ENCODE measurements around the gene SPDYE1.
"Not testable (repeated sequence)": the region's sequence is repeated elsewhere in the genome, so short reads cannot be mapped to it uniquely, and the experiment has no call there.

The SPDYE1 gene

GRCh38 chr7:43990829-43991228 lies 6.9 kb upstream of the SPDYE1 start:
- DNase-seq (ENCODE audit: extremely low read depth in 1 of 2, low read depth in 1 of 2), result not testable (repeated sequence)

- DNase-seq (ENCODE audit: extremely low read depth in 1 of 2, low read depth in 1 of 2), result not testable (repeated sequence)
Measured at GRCh38 chr7:43992896-43993295, 4.8 kb upstream of the SPDYE1 start.

GRCh38 chr7:43994681-43995080 lies 3.0 kb upstream of the SPDYE1 start:
- not testable (repeated sequence) for DNase-seq (ENCODE audit: extremely low read depth in 1 of 2, low read depth in 1 of 2)

- DNase-seq (ENCODE audit: extremely low read depth in 1 of 2, low read depth in 1 of 2), result not testable (repeated sequence)
Measured at GRCh38 chr7:44012081-44012480, 14.4 kb downstream of the SPDYE1 start.

- not testable (repeated sequence) for DNase-seq (ENCODE audit: extremely low read depth in 1 of 2, low read depth in 1 of 2)
Measured at GRCh38 chr7:44015090-44015489, 17.4 kb downstream of the SPDYE1 start.

- peak; percentile 98 for DNase-seq (ENCODE audit: extremely low read depth in 1 of 2, low read depth in 1 of 2)
Measured at GRCh38 chr7:44018857-44019807, 21.4 kb downstream of the SPDYE1 start.

- not testable (repeated sequence) for DNase-seq (ENCODE audit: extremely low read depth in 1 of 2, low read depth in 1 of 2)
Measured at GRCh38 chr7:44019825-44020224, 22.1 kb downstream of the SPDYE1 start.

- DNase-seq (ENCODE audit: extremely low read depth in 1 of 2, low read depth in 1 of 2), result not testable (repeated sequence)
Measured at GRCh38 chr7:44022069-44022468, 24.4 kb downstream of the SPDYE1 start.

- DNase-seq (ENCODE audit: extremely low read depth in 1 of 2, low read depth in 1 of 2), result not testable (repeated sequence)
Measured at GRCh38 chr7:44022796-44023467, 25.2 kb downstream of the SPDYE1 start.

- DNase-seq (ENCODE audit: extremely low read depth in 1 of 2, low read depth in 1 of 2), result not testable (repeated sequence)
Measured at GRCh38 chr7:44029433-44029832, 31.7 kb downstream of the SPDYE1 start.

GRCh38 chr7:44030029-44030428 lies 32.3 kb downstream of the SPDYE1 start:
- DNase-seq (ENCODE audit: extremely low read depth in 1 of 2, low read depth in 1 of 2), result not testable (repeated sequence)

GRCh38 chr7:44031319-44031718 lies 33.6 kb downstream of the SPDYE1 start:
- not testable (repeated sequence) for DNase-seq (ENCODE audit: extremely low read depth in 1 of 2, low read depth in 1 of 2)

- DNase-seq (ENCODE audit: extremely low read depth in 1 of 2, low read depth in 1 of 2), result not testable (repeated sequence)
Measured at GRCh38 chr7:44032031-44032430, 34.3 kb downstream of the SPDYE1 start.

GRCh38 chr7:44033971-44034844 lies 36.5 kb downstream of the SPDYE1 start:
- DNase-seq (ENCODE audit: extremely low read depth in 1 of 2, low read depth in 1 of 2), result not testable (repeated sequence)

GRCh38 chr7:44036364-44036763 lies 38.7 kb downstream of the SPDYE1 start:
- not testable (repeated sequence) for DNase-seq (ENCODE audit: extremely low read depth in 1 of 2, low read depth in 1 of 2)

GRCh38 chr7:44037951-44038350 lies 40.3 kb downstream of the SPDYE1 start:
- DNase-seq (ENCODE audit: extremely low read depth in 1 of 2, low read depth in 1 of 2), result not testable (repeated sequence)

- DNase-seq (ENCODE audit: extremely low read depth in 1 of 2, low read depth in 1 of 2), result not testable (repeated sequence)
Measured at GRCh38 chr7:44038553-44038952, 40.9 kb downstream of the SPDYE1 start.

- peak; percentile 69 to 70 for DNase-seq (ENCODE audit: extremely low read depth in 1 of 2, low read depth in 1 of 2)
Measured at GRCh38 chr7:44038961-44039558, 41.4 kb downstream of the SPDYE1 start.

- not testable (repeated sequence) for DNase-seq (ENCODE audit: extremely low read depth in 1 of 2, low read depth in 1 of 2)
Measured at GRCh38 chr7:44039800-44040492, 42.2 kb downstream of the SPDYE1 start.

GRCh38 chr7:44040493-44040891 lies 42.8 kb downstream of the SPDYE1 start:
- peak in 1 of 2 donors; percentile 55 for DNase-seq (ENCODE audit: extremely low read depth in 1 of 2, low read depth in 1 of 2)

All from stimulated activated CD8-positive, alpha-beta memory T cell treated with anti-CD3 and anti-CD28 coated beads, Interleukin-7, amount 100 ng/mL, for 48 hours (primary cell).